H1 (cell line): ENCODE measurements around the gene GGT6. TPM values are rescaled to one million over a fixed set of nuclear protein-coding genes. Genes with fewer than 3 reads are reported as not detected.

Experiments used
- CTCF ChIA-PET: fragments of 300-600 bp; sonication (Branson Sonifier 250); formaldehyde crosslinking; loops from one replicate; lab custom pipeline; 2021; ENCODE audit not compliant: partially characterized antibody; lab: Charles Lee
- POLR2A ChIA-PET: fragments of 300-600 bp; sonication (Branson Sonifier 250); formaldehyde crosslinking; loops from one replicate; lab custom pipeline; 2021; ENCODE audit warnings: inconsistent platforms; ENCODE audit not compliant: partially characterized antibody; lab: Charles Lee
- DNase-seq, 2 experiments: peaks; one replicate each; pipeline versions ENCODE4 v3.0.0 to v3.0.0-alpha.2; 2010 to 2022; ENCODE audit warnings: low spot score in 2 of 2, low read depth in 1 of 2, mixed read lengths in 1 of 2
- FAIRE-seq: peaks from 2 replicates; lab custom pipeline; 2011; peaks lifted over from hg19 to GRCh38; lab: Jason Lieb, UNC
- H2AFZ ChIP-seq: 2 replicates; pipeline ENCODE4 v1.8.1; 2012; ENCODE audit warnings: low read length, inconsistent platforms
- H2AK5ac ChIP-seq: 2 replicates; pipeline ENCODE4 v1.6.1; 2013; ENCODE audit warnings: low read depth, low read length
- H2BK120ac ChIP-seq: replicated peaks from 2 replicates; pipeline ENCODE3; 2013; ENCODE audit warnings: low read depth, low read length, inconsistent platforms
- H2BK12ac ChIP-seq: 2 replicates; pipeline ENCODE4 v1.6.1; 2013; ENCODE audit warnings: low read depth, low read length
- H2BK15ac ChIP-seq: 2 replicates; pipeline ENCODE4 v1.6.1; 2013; ENCODE audit warnings: low read length
- H2BK20ac ChIP-seq: 2 replicates; pipeline ENCODE4 v1.6.1; 2013; ENCODE audit warnings: low read length
- H2BK5ac ChIP-seq: 2 replicates; pipeline ENCODE4 v1.6.1; 2013; ENCODE audit warnings: low read depth, low read length
- H3K14ac ChIP-seq: 2 replicates; pipeline ENCODE4 v1.6.1; 2013; ENCODE audit warnings: inconsistent platforms; ENCODE audit not compliant: insufficient read length
- H3K18ac ChIP-seq: 2 replicates; pipeline ENCODE4 v1.6.1; 2013; ENCODE audit warnings: low read length; ENCODE audit errors: extremely low read depth
- H3K23ac ChIP-seq: 2 replicates; pipeline ENCODE4 v1.6.1; 2013; ENCODE audit warnings: inconsistent platforms; ENCODE audit not compliant: insufficient read length
- H3K23me2 ChIP-seq: 2 replicates; pipeline ENCODE4 v1.6.1; 2013; ENCODE audit warnings: low read depth, low read length
- H3K27ac ChIP-seq: 2 replicates; pipeline ENCODE4 v1.6.1; 2011; ENCODE audit warnings: low read depth, low read length, inconsistent platforms
- H3K27me3 ChIP-seq, 4 experiments: replicated peaks in 1 of 4; 1 replicate in 1 of 4; 2 replicates in 3 of 4; pipeline versions ENCODE4 v1.6.1 to v1.8.1; 2011 to 2013; ENCODE audit warnings: low read length in 3 of 4, mild to moderate bottlenecking in 3 of 4, inconsistent platforms in 2 of 4, mixed read lengths in 2 of 4, moderate library complexity in 1 of 4; ENCODE audit not compliant: control insufficient read depth in 3 of 4, insufficient read depth in 3 of 4; ENCODE audit errors: extremely low read depth in 1 of 4
- H3K36me3 ChIP-seq, 4 experiments: 2 replicates each; pipeline versions ENCODE4 v1.6.1 to v1.8.1; 2011 to 2013; ENCODE audit warnings: mild to moderate bottlenecking in 4 of 4, low read length in 3 of 4, moderate library complexity in 2 of 4, control low read depth in 1 of 4, inconsistent platforms in 1 of 4; ENCODE audit not compliant: insufficient read depth in 4 of 4, control insufficient read depth in 2 of 4
- H3K4ac ChIP-seq: replicated peaks from 2 replicates; pipeline ENCODE3; 2013; ENCODE audit warnings: low read length, low read depth, mixed read lengths, inconsistent platforms; ENCODE audit not compliant: insufficient read length
- H3K4me1 ChIP-seq, 4 experiments: replicated peaks in 1 of 4; 1 replicate in 1 of 4; 2 replicates in 3 of 4; pipeline versions ENCODE4 v1.6.1 to v1.8.1; 2011 to 2013; ENCODE audit warnings: low read length in 3 of 4, inconsistent platforms in 2 of 4, mixed read lengths in 1 of 4; ENCODE audit not compliant: insufficient read depth in 4 of 4, control insufficient read depth in 3 of 4
- H3K4me2 ChIP-seq, 2 experiments: 2 replicates each; pipeline versions ENCODE4 v1.6.1 to v1.8.1; 2011 to 2013; ENCODE audit warnings: low read depth in 2 of 2, low read length in 2 of 2, control low read depth in 1 of 2, inconsistent platforms in 1 of 2, mild to moderate bottlenecking in 1 of 2; ENCODE audit not compliant: insufficient read depth in 1 of 2
- H3K4me3 ChIP-seq, 4 experiments: fragments of 200-600, 300-600 bp in 1 of 4; sonication (generic), shearing (Covaris generic), sonication (Bioruptor Twin) in 1 of 4; 2 replicates each; pipeline versions ENCODE4 v1.5.1 to v1.8.1; 2011 to 2016; ENCODE audit warnings: low read length in 4 of 4, low read depth in 3 of 4, control low read depth in 2 of 4, inconsistent platforms in 2 of 4, mild to moderate bottlenecking in 2 of 4, mixed read lengths in 1 of 4, moderate library complexity in 1 of 4; ENCODE audit not compliant: insufficient read depth in 2 of 4; ENCODE audit errors: extremely low read depth in 1 of 4
- H3K56ac ChIP-seq: replicated peaks from 2 replicates; pipeline ENCODE3; 2013; ENCODE audit warnings: low read depth, mild to moderate bottlenecking, mixed read lengths, low read length, inconsistent platforms; ENCODE audit not compliant: insufficient read length
- H3K79me1 ChIP-seq: 2 replicates; pipeline ENCODE4 v1.6.1; 2013; ENCODE audit warnings: low read depth, low read length, control low read depth
- H3K79me2 ChIP-seq, 2 experiments: 2 replicates each; pipeline versions ENCODE4 v1.6.1 to v1.8.1; 2012 to 2013; ENCODE audit warnings: low read length in 2 of 2, mild to moderate bottlenecking in 2 of 2, inconsistent platforms in 1 of 2; ENCODE audit not compliant: insufficient read depth in 2 of 2, control insufficient read depth in 1 of 2
- H3K9ac ChIP-seq, 4 experiments: replicated peaks in 1 of 4; 1 replicate in 1 of 4; 2 replicates in 3 of 4; pipeline versions ENCODE4 v1.6.1 to v1.8.1; 2011 to 2013; ENCODE audit warnings: low read depth in 3 of 4, low read length in 3 of 4, control low read depth in 2 of 4, mild to moderate bottlenecking in 2 of 4, moderate library complexity in 2 of 4, inconsistent platforms in 1 of 4; ENCODE audit errors: extremely low read depth in 1 of 4
- H3K9me3 ChIP-seq, 2 experiments: 2 replicates each; pipeline versions ENCODE4 v1.6.1 to v1.8.1; 2012 to 2013; ENCODE audit warnings: mild to moderate bottlenecking in 2 of 2, moderate library complexity in 2 of 2, control low read depth in 1 of 2, inconsistent platforms in 1 of 2, low read depth in 1 of 2, low read length in 1 of 2, mixed read lengths in 1 of 2; ENCODE audit not compliant: insufficient read depth in 2 of 2
- H4K20me1 ChIP-seq, 2 experiments: replicated peaks in 1 of 2; 2 replicates each; pipeline versions ENCODE3 to v1.8.1; 2011 to 2013; ENCODE audit warnings: inconsistent platforms in 2 of 2, low read length in 2 of 2, mild to moderate bottlenecking in 1 of 2; ENCODE audit not compliant: insufficient read depth in 2 of 2, control insufficient read depth in 1 of 2
- H4K5ac ChIP-seq: 2 replicates; pipeline ENCODE4 v1.6.1; 2013; ENCODE audit warnings: low read length, low read depth, mixed read lengths, inconsistent platforms; ENCODE audit not compliant: insufficient read length
- H4K8ac ChIP-seq: 2 replicates; pipeline ENCODE4 v1.8.0; 2013; ENCODE audit warnings: mild to moderate bottlenecking, moderate library complexity, low read length, inconsistent platforms; ENCODE audit not compliant: insufficient read depth; ENCODE audit errors: extremely low read depth
- H4K91ac ChIP-seq: replicated peaks from 2 replicates; pipeline ENCODE3; 2013; ENCODE audit warnings: low read length, mixed read lengths, inconsistent platforms; ENCODE audit not compliant: insufficient read length
- ATF2 ChIP-seq: IDR thresholded peaks from 2 replicates; pipeline ENCODE4 v1.6.1; 2012; ENCODE audit warnings: low read length, inconsistent platforms
- EP300 ChIP-seq, 2 experiments: IDR thresholded peaks; 1 replicate in 1 of 2; 2 replicates in 1 of 2; pipeline ENCODE4 v1.6.1; 2011 to 2012; ENCODE audit warnings: low read depth in 2 of 2, low read length in 2 of 2, mild to moderate bottlenecking in 2 of 2, borderline replicate concordance in 1 of 2, inconsistent platforms in 1 of 2, moderate library complexity in 1 of 2
- EZH2 ChIP-seq: fragments of 200-600 bp; sonication (generic); IDR thresholded peaks from 2 replicates; pipeline ENCODE4 v1.7.1; 2012; ENCODE audit warnings: low read depth, mild to moderate bottlenecking, moderate library complexity, low read length, inconsistent platforms; ENCODE audit not compliant: severe bottlenecking
- FOSL1 ChIP-seq: IDR thresholded peaks from 2 replicates; pipeline ENCODE4 v1.6.1; 2011; ENCODE audit warnings: mild to moderate bottlenecking, low read depth, low read length, moderate library complexity; ENCODE audit not compliant: insufficient read depth
- PHF8 ChIP-seq: fragments of 200-600 bp; sonication (generic); conservative IDR thresholded peaks from 2 replicates; pipeline ENCODE4 v1.7.1; 2012; ENCODE audit warnings: low read depth, mild to moderate bottlenecking, inconsistent platforms, low read length, moderate library complexity
- RBBP5 ChIP-seq: IDR thresholded peaks from 2 replicates; pipeline ENCODE4 v1.7.1; 2012; ENCODE audit warnings: low read depth, mild to moderate bottlenecking, inconsistent platforms, low read length, moderate library complexity, borderline replicate concordance
- SP1 ChIP-seq: IDR thresholded peaks from 2 replicates; pipeline ENCODE4 v1.6.1; 2011; ENCODE audit warnings: low read depth, low read length
- YY1 ChIP-seq: IDR thresholded peaks from 2 replicates; pipeline ENCODE4 v1.6.1; 2011; ENCODE audit warnings: low read depth, mild to moderate bottlenecking, low read length
- ZNF274 ChIP-seq: IDR thresholded peaks from 2 replicates; pipeline ENCODE4 v1.7.0; 2012; ENCODE audit warnings: low read length, borderline replicate concordance; ENCODE audit errors: extremely low read depth
- WGBS, 2 experiments: shearing (Covaris generic) in 1 of 2; methylation state at CpG; one replicate each; pipeline versions ENCODE4 v1.1.6 to v1.1.7; 2013 to 2015; ENCODE audit warnings: low lambda C conversion rate in 2 of 2, mixed read lengths in 2 of 2, inconsistent platforms in 1 of 2, low coverage in 1 of 2, missing lambda C conversion rate in 1 of 2; ENCODE audit not compliant: insufficient replicate concordance in 2 of 2, insufficient coverage in 1 of 2, insufficient read length in 1 of 2; ENCODE audit errors: extremely low coverage in 1 of 2, missing lambda C conversion rate in 1 of 2; 5-methylcytosine and 5-hydroxymethylcytosine counted together
- polyA plus RNA-seq, 7 experiments: library from polyadenylated mRNA; depleted of rRNA in 3 of 7; stranded (reverse) in 5 of 7; unstranded in 2 of 7; fragments of >200 nt in 5 of 7; fragments of 200-250 nt in 2 of 7; gene quantifications; 1 replicate in 5 of 7; 2 replicates in 1 of 7; 4 replicates in 1 of 7; pipeline versions ENCODE4 v1.2.1 to v1.2.3, GENCODE V29; 2011 to 2013; ENCODE audit warnings: missing spikeins in 2 of 7, mixed read lengths in 2 of 7
- total RNA-seq: library from RNA; stranded (reverse); fragmentation: NEBNext Ultra II Directional; extraction: Animal tissue kit (Norgen Biotek cat#: 25700); gene quantifications from 2 replicates; pipeline ENCODE4 v1.2.1, GENCODE V29; 2021

The GGT6 gene
- total and polyA plus RNA-seq, 2 of the 8 experiments (the other 6 are each of a cell fraction or from before 2014, with no cell fraction given): 0.18 TPM; not detected in 1

GRCh38 chr17:4598776-4599504 is 38.6 kb upstream of the GGT6 start:
- H4K20me1 ChIP-seq: no peaks in the 10 kb centered on the region
- H3K4me1 ChIP-seq: peaks cover 4 to 32% (median 23%) of the 10 kb centered on the region in 4 experiments
- TF ChIP-seq YY1: no peak
- no peak for TF ChIP-seq EZH2
- TF ChIP-seq FOSL1: no peak
- no peak for TF ChIP-seq ZNF274
- no peak for TF ChIP-seq RBBP5
- no peak for TF ChIP-seq ATF2
- no peak for TF ChIP-seq PHF8
- no peak for TF ChIP-seq EP300 (IDR thresholded peaks at IDR 0.05; ENCODE audit: borderline replicate concordance in 1 of 2, low read depth in 2 of 2, low read length in 2 of 2)
- no peak for TF ChIP-seq SP1

More at GRCh38 chr17:4598776-4599504, 38.6 kb upstream of the GGT6 start:
- Histone ChIP-seq H2AFZ (no peak overlapping the region), H3K9me3 (no peaks in the 10 kb centered on the region), H2BK12ac (peak overlapping the region; percentile 88; the same call in 1 of the 2 replicates), H3K79me1 (no peaks in the 10 kb centered on the region), H2BK120ac (no peak overlapping the region), H2BK5ac (peak overlapping the region; percentile 75; the same call in 1 of the 2 replicates), H3K4me2 (peak overlapping the region; percentile 69 to 80; a peak in 1 of 4 replicates), H2AK5ac (peak overlapping the region; percentile 45; the same call in 1 of the 2 replicates), H2BK15ac (no peak overlapping the region), H3K9ac (no peak overlapping the region), H4K8ac (no peak overlapping the region; the same call in 1 of the 2 replicates), H4K91ac (peak overlapping the region; percentile 75), H3K23me2 (peaks cover 2% of the 10 kb centered on the region; the same call in 1 of the 2 replicates), H3K27ac (no peak overlapping the region), H3K79me2 (no peaks in the 10 kb centered on the region), H3K56ac (no peak overlapping the region), H3K14ac (no peak overlapping the region), H3K23ac (no peak overlapping the region), H2BK20ac (peak overlapping the region; percentile 97; the same call in 1 of the 2 replicates), H3K4me3 (0 out of 8 replicates have a peak overlapping the region, but pooled peaks of 1 of the 4 experiments have one; percentile 40), H3K36me3 (no peaks in the 10 kb centered on the region), H3K4ac (no peak overlapping the region), H3K27me3 (0 out of 7 replicates have a peak, but pooled peaks cover 0 to 2% (median 0%) of the 10 kb centered on the region in 4 experiments), H3K18ac (peak overlapping the region; percentile 40; the same call in 1 of the 2 replicates), H4K5ac (no peak overlapping the region)
- no peak for DNase-seq
- 86% methylated on average over 16 of the region's 20 CpGs; no CpG with 5 or more reads in 1 of the 2 experiments for WGBS, 2 experiments
- ChIA-PET POLR2A (interaction anchor here (0.9 to 2.1 kb wide), 7 partner anchors 10 to 70 kb away, joined by 3 to 8 read pairs (median 4); no protein-coding TSS in a partner anchor), CTCF (interaction anchor here (0.9 to 10.1 kb wide), 8 partner anchors 9 to 37 kb away, joined by 3 to 77 read pairs (median 6); partner anchors contain the start of gene SMTNL2)
- no peak for FAIRE-seq
